Measurements from ENCODE around the gene CAMK2G. TPM values are rescaled to one million over a fixed set of nuclear protein-coding genes. Genes with fewer than 3 reads are reported as not detected.

The CAMK2G gene
- total RNA-seq, 2 experiments from 2014 or later, result 29.1 to 34.8 TPM

DNA sequence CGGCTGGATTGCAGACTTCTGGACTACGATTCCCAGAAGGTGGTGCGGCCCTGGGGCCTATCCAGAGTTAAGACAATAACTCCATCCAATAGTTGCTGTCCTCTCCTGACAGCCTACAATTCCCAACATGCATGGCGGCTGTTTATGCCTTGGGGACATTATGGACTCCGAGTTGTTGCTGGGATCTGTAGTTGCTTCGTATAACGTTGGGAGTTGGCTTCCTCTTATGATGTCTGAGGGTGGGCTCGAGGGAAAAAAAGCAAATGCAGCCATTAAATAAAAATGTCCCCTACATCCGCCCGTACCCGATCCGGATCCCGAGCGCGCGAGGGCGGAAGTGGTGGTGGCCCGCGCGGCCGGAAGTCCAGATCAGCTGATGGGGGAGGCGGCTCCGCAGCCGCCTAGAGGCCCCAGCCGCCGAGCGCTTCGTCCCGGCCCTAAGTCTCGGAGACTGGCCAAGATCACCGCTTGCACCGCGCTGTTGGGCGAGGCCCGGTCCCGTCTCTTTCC lies 89.1 kb downstream of the CAMK2G start, which contains the start of gene ZSWIM8:
Gene ZSWIM8 (plus strand): TSS at position 396 of the 510 bp plus-strand sequence. CDS start 273 bp downstream, outside the sequence.
- H3K27ac ChIP-seq (ENCODE audit: low read depth, low read length, poor library complexity, severe bottlenecking), result peak within 1 kb of the TSS; percentile 67
- H2AFZ ChIP-seq (ENCODE audit: low read length), result peak within 1 kb of the TSS; percentile 37; the same call in 1 of the 2 replicates
- peaks cover 32% of the 10 kb centered on the region for H3K4me1 ChIP-seq (ENCODE audit: insufficient read depth, low read length, poor library complexity, severe bottlenecking)
- DNase-seq (ENCODE audit: low spot score), result peak; percentile 95
- no TSS peak for BruUV-seq (replicated peaks)
- no peaks in the 10 kb centered on the region for H3K9me2 ChIP-seq (ENCODE audit: insufficient read depth, low read length)
- H3K9me3 ChIP-seq (ENCODE audit: low read length), result no peaks in the 10 kb centered on the region
- ChIA-PET CTCF (ENCODE audit: unreplicated experiment) (interaction anchor here (0.9 kb wide), 1 partner anchor 9 kb away, joined by 3 read pairs; no protein-coding TSS in a partner anchor), POLR2A (interaction anchor here (1.4 to 2.1 kb wide), 4 partner anchors 9 to 54 kb away, joined by 4 to 14 read pairs (median 5); no protein-coding TSS in a partner anchor)
- peaks cover 12% of the 10 kb centered on the region; the same call in 1 of the 2 replicates for H4K20me1 ChIP-seq (ENCODE audit: insufficient read depth, low read length)
- intact Hi-C loops (cut with micrococcal nuclease; ENCODE audit: unreplicated experiment), result loop anchor here (1.0 kb wide), 1 partner anchor 26 kb away; the partner anchor contains the start of gene NDST2
- peaks cover 8% of the 10 kb centered on the region; the same call in 1 of the 2 replicates for H3K36me3 ChIP-seq (ENCODE audit: insufficient read depth, low read length)
- H3K4me3 ChIP-seq (ENCODE audit: low read depth, low read length, poor library complexity, severe bottlenecking), result peak within 1 kb of the TSS; percentile 83
- TF ChIP-seq EZH2phosphoT487 (IDR thresholded peaks at IDR 0.05; ENCODE audit: borderline replicate concordance, low read depth, low read length), result no peak
- TF ChIP-seq, protein P1, sequence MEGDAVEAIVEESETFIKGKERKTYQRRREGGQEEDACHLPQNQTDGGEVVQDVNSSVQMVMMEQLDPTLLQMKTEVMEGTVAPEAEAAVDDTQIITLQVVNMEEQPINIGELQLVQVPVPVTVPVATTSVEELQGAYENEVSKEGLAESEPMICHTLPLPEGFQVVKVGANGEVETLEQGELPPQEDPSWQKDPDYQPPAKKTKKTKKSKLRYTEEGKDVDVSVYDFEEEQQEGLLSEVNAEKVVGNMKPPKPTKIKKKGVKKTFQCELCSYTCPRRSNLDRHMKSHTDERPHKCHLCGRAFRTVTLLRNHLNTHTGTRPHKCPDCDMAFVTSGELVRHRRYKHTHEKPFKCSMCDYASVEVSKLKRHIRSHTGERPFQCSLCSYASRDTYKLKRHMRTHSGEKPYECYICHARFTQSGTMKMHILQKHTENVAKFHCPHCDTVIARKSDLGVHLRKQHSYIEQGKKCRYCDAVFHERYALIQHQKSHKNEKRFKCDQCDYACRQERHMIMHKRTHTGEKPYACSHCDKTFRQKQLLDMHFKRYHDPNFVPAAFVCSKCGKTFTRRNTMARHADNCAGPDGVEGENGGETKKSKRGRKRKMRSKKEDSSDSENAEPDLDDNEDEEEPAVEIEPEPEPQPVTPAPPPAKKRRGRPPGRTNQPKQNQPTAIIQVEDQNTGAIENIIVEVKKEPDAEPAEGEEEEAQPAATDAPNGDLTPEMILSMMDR (conservative IDR thresholded peaks at IDR 0.05; ENCODE audit: low read length), result no peak
- H3K79me2 ChIP-seq (ENCODE audit: insufficient read depth, low read depth, low read length), result peaks cover 55% of the 10 kb centered on the region
- peak within 1 kb of the TSS; percentile 89 for H3K4me2 ChIP-seq (ENCODE audit: low read length)

DNA sequence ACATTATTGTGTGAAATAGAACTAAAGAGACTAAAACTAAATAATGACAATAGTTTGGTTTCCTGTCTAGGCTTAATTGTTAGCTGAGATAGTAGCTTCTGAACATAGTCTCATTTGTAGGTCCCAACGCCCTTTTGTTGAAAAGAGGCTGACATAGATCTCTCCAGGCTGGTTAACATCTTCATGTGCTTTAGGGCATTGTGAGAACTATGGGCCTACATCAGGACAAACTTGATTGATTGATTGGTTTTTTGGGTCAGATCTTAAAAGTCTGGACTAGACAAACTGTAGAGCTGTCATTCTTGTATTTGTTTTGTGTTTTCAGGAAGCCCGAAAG lies 91.6 kb downstream of the CAMK2G start:
- TSS peak; percentile 79 for BruUV-seq (replicated peaks)
- TF ChIP-seq, protein P1 (conservative IDR thresholded peaks at IDR 0.05; ENCODE audit: low read length), result no peak
- no peak for TF ChIP-seq EZH2phosphoT487 (IDR thresholded peaks at IDR 0.05; ENCODE audit: borderline replicate concordance, low read depth, low read length)
- Histone ChIP-seq H3K4me1 (ENCODE audit: insufficient read depth, low read length, poor library complexity, severe bottlenecking) (peaks cover 40% of the 10 kb centered on the region), H3K9me2 (ENCODE audit: insufficient read depth, low read length) (no peaks in the 10 kb centered on the region), H2AFZ (ENCODE audit: low read length) (peak overlapping the region; percentile 70; the same call in 1 of the 2 replicates), H3K4me2 (ENCODE audit: low read length) (peak overlapping the region; percentile 82), H3K36me3 (ENCODE audit: insufficient read depth, low read length) (peaks cover 25% of the 10 kb centered on the region), H3K27ac (ENCODE audit: low read depth, low read length, poor library complexity, severe bottlenecking) (peak overlapping the region; percentile 75), H3K4me3 (ENCODE audit: low read depth, low read length, poor library complexity, severe bottlenecking) (peak overlapping the region; percentile 94), H4K20me1 (ENCODE audit: insufficient read depth, low read length) (peaks cover 12% of the 10 kb centered on the region; the same call in 1 of the 2 replicates), H3K9me3 (ENCODE audit: low read length) (no peaks in the 10 kb centered on the region), H3K79me2 (ENCODE audit: insufficient read depth, low read depth, low read length) (peaks cover 68% of the 10 kb centered on the region)
- no peak for DNase-seq (ENCODE audit: low spot score)
- ChIA-PET POLR2A (interaction anchor here (0.6 to 3.3 kb wide), 6 partner anchors 11 to 326 kb away, joined by 3 to 27 read pairs (median 3); a partner anchor contains a TSS), CTCF (ENCODE audit: unreplicated experiment) (no interaction called here)
- intact Hi-C loops (cut with micrococcal nuclease; ENCODE audit: unreplicated experiment), result no loop called here
